SK-N-SH (cell line): ENCODE data around the gene ZSCAN5C.

Source experiments
- ELF1 ChIP-seq: IDR thresholded peaks from 2 replicates; pipeline ENCODE4 v1.4.0; 2012
- EZH2phosphoT487 ChIP-seq: fragments of 200-600 bp; sonication (generic); IDR thresholded peaks from 2 replicates; pipeline ENCODE4 v1.6.1; 2017; ENCODE audit warnings: low read depth, mixed run types, mild to moderate bottlenecking, antibody characterized with exemption, moderate library complexity, borderline replicate concordance
- POLR2AphosphoS5 ChIP-seq: IDR thresholded peaks from 2 replicates; pipeline ENCODE4 v1.6.1; 2012; ENCODE audit warnings: low read depth, low read length
- RAD21 ChIP-seq: IDR thresholded peaks from 2 replicates; pipeline ENCODE4 v1.6.1; 2012; ENCODE audit warnings: mild to moderate bottlenecking, low read length
- RCOR1 ChIP-seq: fragments of 150-350 bp; IDR thresholded peaks from 2 replicates; pipeline ENCODE4 v1.6.1; 2017; ENCODE audit warnings: antibody characterized with exemption, low read length
- RFX5 ChIP-seq: IDR thresholded peaks from 2 replicates; pipeline ENCODE4 v1.6.1; 2012; ENCODE audit warnings: mild to moderate bottlenecking, improper control_type of control experiment, low read length
- SIN3A ChIP-seq: IDR thresholded peaks from 2 replicates; pipeline ENCODE4 v1.6.1; 2012; ENCODE audit warnings: low read depth, mild to moderate bottlenecking, low read length, moderate library complexity, borderline replicate concordance
- TAF1 ChIP-seq: IDR thresholded peaks from 2 replicates; pipeline ENCODE4 v1.6.1; 2012; ENCODE audit warnings: low read depth, mild to moderate bottlenecking, low read length, moderate library complexity, borderline replicate concordance
- TCF12 ChIP-seq: IDR thresholded peaks from 2 replicates; pipeline ENCODE4 v1.4.0; 2012
- TEAD4 ChIP-seq: IDR thresholded peaks from 2 replicates; pipeline ENCODE4 v1.4.0; 2012; ENCODE audit warnings: mild to moderate bottlenecking, borderline replicate concordance; ENCODE audit not compliant: insufficient read depth
- USF1 ChIP-seq: IDR thresholded peaks from 2 replicates; pipeline ENCODE4 v1.4.0; 2012; ENCODE audit warnings: low read depth, borderline replicate concordance
- TF ChIP-seq, protein P1 (sequence below): fragments of 200-600 bp; sonication (generic); IDR thresholded peaks from 2 replicates; pipeline ENCODE4 v1.6.1; 2017; ENCODE audit warnings: antibody characterized with exemption, mild to moderate bottlenecking, moderate library complexity
- TF ChIP-seq, protein P2 (sequence below): IDR thresholded peaks from 2 replicates; pipeline ENCODE4 v1.4.0; 2012; ENCODE audit warnings: low read depth
- TF ChIP-seq, protein P3 (sequence below): IDR thresholded peaks from 2 replicates; pipeline ENCODE4 v1.6.1; 2012; ENCODE audit warnings: mild to moderate bottlenecking, low read depth, low read length, moderate library complexity

DNA sequence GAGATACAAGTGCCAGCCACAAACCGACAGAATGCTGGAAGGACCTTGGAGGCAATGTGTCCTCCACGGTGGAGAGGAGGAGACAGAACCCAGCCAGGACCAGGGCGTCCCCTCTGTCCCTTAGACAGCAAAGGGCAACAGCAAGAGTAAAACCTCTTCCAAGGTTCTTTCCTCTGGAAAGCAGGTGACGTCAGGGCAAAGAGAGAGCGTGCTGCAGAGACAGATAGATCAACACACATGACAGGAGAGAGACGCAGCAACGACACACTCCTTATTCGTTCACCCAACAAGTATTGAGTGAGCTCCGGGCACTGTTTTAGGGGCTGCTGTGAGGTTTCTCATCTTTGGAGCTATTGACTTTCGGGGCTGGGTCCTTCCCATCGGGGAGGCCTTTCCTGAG lies 27.5 kb upstream of the ZSCAN5C start:
- TF ChIP-seq, protein P1, sequence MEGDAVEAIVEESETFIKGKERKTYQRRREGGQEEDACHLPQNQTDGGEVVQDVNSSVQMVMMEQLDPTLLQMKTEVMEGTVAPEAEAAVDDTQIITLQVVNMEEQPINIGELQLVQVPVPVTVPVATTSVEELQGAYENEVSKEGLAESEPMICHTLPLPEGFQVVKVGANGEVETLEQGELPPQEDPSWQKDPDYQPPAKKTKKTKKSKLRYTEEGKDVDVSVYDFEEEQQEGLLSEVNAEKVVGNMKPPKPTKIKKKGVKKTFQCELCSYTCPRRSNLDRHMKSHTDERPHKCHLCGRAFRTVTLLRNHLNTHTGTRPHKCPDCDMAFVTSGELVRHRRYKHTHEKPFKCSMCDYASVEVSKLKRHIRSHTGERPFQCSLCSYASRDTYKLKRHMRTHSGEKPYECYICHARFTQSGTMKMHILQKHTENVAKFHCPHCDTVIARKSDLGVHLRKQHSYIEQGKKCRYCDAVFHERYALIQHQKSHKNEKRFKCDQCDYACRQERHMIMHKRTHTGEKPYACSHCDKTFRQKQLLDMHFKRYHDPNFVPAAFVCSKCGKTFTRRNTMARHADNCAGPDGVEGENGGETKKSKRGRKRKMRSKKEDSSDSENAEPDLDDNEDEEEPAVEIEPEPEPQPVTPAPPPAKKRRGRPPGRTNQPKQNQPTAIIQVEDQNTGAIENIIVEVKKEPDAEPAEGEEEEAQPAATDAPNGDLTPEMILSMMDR, result no peak
- TF ChIP-seq TAF1 (no peak), RCOR1 (no peak), POLR2AphosphoS5 (no peak), SIN3A (no peak), EZH2phosphoT487 (no peak), RAD21 (no peak), TCF12 (no peak), RFX5 (no peak), ELF1 (no peak), USF1 (no peak), TEAD4 (no peak)
- TF ChIP-seq, protein P2, sequence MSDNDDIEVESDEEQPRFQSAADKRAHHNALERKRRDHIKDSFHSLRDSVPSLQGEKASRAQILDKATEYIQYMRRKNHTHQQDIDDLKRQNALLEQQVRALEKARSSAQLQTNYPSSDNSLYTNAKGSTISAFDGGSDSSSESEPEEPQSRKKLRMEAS, result no peak
- TF ChIP-seq, protein P3, sequence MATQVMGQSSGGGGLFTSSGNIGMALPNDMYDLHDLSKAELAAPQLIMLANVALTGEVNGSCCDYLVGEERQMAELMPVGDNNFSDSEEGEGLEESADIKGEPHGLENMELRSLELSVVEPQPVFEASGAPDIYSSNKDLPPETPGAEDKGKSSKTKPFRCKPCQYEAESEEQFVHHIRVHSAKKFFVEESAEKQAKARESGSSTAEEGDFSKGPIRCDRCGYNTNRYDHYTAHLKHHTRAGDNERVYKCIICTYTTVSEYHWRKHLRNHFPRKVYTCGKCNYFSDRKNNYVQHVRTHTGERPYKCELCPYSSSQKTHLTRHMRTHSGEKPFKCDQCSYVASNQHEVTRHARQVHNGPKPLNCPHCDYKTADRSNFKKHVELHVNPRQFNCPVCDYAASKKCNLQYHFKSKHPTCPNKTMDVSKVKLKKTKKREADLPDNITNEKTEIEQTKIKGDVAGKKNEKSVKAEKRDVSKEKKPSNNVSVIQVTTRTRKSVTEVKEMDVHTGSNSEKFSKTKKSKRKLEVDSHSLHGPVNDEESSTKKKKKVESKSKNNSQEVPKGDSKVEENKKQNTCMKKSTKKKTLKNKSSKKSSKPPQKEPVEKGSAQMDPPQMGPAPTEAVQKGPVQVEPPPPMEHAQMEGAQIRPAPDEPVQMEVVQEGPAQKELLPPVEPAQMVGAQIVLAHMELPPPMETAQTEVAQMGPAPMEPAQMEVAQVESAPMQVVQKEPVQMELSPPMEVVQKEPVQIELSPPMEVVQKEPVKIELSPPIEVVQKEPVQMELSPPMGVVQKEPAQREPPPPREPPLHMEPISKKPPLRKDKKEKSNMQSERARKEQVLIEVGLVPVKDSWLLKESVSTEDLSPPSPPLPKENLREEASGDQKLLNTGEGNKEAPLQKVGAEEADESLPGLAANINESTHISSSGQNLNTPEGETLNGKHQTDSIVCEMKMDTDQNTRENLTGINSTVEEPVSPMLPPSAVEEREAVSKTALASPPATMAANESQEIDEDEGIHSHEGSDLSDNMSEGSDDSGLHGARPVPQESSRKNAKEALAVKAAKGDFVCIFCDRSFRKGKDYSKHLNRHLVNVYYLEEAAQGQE, result no peak
